Fibroblast of upper back skin (primary cell): ENCODE measurements around the gene TREML2.
"Not testable (repeated sequence)": the region's sequence is repeated elsewhere in the genome, so short reads cannot be mapped to it uniquely, and the experiment has no call there.

ENCODE experiments used
- DNase-seq: peaks from one replicate; pipeline ENCODE4 v3.0.0-alpha.2; 2013

Gene TREML2

DNA sequence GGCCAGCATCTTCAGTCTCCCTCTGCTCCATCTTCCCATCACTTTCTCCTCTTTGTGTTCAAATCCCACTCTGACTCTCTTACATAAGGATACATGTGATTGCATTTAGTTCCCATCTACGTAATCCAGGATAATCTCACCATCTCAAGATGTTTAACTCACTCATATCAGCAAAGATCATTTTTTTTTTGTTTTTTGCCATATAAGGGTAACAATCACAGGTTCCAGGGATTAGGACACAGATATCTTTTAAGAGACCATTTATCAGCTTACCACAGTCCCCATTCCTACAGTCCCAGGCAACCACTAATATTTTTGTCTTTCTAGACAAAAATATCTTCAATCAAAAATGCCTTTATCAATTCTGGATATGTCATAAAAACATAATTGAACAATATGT lies 3.2 kb upstream of the TREML2 start:
- DNase-seq: no peak

DNA sequence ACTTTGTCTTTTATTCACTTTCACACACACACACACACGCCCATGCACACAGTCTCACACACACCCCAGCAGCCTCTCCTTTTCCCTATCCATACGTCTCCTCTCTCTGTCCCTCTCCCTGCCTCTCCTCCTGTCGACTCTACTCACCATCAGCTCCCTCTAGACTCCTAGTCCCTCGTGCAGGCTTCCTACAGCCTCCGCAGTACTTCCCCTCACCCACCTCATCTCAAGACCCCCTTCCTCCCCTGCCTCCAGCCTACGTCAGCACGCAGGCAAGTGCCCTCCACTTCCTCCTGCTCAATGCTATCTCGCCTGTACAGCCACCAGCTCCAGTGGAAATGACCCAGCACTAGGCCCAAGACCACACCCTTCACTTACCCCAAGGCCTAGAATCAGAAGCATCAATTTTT lies 820 bp upstream of the TREML2 start:
- no peak for DNase-seq

DNA sequence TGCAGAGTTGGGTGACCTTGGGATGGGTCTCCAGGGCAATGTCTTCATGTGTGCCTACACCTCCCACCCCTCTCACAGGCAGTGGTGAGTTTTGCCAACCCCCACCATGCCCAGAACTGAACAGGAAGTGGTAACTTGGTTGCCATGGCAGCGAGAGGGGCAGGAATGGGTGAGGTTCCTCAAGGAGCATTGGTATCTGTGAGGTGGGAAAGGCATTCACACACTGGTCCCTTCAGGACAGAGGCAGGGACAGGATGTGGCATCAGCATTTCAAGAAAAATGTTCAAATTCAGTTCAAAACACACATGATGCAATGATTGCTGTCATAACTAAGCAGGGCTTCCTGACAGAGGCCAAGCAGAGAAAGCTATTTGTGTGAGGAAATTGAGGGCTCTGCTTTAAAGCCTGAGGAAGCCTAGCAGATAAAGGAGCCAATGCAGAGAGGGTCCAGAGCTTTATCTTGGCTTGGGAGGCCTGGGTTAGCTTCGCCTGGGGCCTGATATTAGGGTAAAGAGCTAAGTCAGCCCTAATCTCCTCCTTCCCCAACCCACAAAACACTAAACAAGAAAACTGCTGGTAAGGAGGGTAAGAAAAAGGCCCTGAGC lies 551 bp downstream of the TREML2 start:
- peak; percentile 35 for DNase-seq

DNA sequence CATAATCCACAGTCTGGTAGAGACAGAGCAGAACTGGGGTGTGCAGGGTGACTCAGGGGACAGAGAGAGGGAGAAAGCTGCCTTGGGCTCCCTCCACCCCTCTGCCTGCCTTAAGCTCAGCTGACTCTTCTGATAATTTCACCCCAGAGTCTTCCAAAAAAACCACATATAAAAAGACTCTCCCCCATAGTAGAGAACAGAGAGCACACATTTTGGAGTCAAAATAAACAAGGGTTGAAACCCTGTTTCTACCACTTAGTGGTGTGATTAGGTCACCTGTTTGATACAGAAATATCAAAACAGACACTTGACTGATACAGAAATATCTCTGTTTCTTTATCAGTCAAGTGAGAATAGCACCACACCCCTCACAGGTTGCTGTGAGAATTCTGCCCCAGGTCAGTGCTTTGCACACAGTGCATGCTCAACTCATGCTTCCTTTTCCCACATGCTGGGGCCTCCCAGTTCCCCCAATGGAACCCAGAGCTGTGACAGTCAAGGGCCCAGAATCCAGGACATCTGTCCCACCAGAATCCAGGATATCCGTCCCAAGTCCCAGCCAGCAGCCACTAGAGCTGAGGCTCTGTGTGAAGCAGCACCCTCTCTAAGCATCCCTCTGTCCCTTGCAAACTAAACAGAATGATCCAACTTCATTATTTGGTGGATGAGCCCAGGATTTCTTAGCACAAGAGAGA lies 1.2 kb downstream of the TREML2 start:
- no peak for DNase-seq

DNA sequence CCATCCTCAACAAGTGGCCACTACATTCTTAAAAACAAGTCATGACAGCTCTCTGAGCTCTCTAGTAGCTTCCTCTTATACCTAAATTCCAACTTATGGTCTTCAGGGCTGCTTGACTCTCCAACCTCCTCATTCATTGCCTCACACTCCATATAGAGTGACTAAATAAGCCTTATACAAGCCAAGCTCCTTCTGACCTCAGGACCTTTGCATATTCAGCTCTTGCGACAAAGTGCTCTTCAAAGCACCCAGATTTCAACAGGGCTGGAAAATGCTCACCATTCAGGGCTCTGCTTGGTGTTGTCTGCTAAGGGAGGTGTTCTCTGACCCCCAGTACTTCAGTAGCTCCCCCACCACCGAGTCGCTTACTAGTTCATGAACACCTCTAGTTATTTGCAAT lies 3.7 kb downstream of the TREML2 start:
- no peak for DNase-seq

DNA sequence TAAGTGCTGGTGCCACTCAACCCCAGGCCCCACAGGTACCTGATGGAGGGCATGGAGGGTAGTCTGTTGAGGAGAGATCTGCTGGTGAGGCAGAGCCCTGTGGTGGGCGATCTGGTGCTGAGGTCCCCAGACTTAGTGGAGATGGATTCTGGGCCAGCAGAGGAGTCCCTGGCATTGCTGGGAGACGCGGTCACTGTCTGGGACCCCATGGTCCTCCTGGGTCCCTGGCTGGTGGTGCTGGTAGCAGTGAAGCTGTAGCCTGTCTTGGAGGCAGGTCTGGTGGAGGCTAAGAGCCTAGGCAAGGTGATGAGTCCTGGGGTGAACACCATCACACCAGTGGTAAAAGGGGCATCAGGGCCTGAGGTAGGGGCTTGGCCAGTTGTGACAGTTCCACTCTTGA lies 6.6 kb downstream of the TREML2 start:
- no peak for DNase-seq

DNA sequence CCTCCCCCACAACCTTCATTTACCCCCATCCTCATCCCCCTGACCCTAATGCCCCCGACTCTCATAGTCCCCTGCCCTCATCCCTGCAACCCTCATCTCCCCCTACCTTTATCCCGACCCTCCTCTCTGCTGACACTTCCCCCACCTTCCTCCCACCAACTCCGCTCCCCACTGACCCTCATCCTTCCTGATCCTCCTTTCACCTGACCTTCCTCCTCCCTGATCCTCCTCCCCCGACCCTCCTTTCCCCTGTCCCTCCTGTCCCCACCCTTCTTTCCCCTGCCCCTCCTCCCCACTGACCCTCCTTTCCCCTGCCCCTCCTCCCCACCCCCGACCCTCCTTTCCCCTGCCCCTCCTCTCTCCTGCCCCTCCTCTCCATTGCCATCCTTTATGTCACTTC lies 7.1 kb downstream of the TREML2 start:
- DNase-seq: no peak

DNA sequence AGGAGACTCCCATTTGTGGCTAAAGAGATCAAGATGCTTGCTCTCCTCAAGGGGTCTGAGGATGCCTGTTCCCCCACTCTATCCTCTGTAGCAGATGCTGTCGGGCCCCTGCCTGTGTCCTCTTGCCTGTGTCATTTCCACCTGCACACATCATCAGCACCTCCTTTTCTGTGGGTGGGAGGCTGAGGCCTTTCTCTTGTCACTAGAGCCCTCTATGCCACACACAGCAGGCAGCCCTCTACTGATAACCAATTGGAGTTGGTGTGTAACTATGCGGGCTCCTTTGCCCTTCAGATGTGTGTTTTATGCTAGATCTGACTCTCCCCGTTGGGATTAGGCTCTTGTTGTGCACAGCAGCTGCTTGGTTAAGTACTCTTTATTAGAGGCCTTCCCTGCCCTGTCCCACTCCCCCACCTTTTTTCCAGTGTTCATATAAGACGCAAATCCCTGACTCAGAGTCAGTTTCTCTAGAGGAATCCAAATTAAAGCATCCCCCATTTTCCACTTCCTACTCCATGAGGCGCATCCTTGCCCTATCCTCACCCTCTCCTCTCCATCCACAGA lies 7.7 kb downstream of the TREML2 start:
- no peak for DNase-seq

DNA sequence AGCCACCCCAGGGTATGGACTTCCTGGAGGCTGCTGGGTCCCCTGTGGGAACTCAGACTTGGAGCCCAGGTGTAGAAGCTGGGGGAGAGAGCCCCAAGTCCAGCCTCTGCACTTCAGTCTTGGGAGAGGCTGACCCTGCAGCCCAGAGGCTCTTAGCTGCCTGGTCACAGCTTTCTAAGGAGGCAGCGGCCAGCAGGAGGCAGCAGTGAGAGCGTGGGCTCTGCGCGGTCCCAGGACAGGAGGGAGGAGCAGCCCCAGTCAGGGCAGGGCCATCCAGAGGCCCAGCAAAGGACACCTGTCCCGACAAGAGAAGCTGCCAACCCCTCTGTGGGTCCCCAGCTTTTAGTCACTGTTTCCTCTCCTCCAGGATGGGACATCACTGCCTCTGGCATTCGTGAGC lies 9.4 kb downstream of the TREML2 start:
- DNase-seq: no peak

DNA sequence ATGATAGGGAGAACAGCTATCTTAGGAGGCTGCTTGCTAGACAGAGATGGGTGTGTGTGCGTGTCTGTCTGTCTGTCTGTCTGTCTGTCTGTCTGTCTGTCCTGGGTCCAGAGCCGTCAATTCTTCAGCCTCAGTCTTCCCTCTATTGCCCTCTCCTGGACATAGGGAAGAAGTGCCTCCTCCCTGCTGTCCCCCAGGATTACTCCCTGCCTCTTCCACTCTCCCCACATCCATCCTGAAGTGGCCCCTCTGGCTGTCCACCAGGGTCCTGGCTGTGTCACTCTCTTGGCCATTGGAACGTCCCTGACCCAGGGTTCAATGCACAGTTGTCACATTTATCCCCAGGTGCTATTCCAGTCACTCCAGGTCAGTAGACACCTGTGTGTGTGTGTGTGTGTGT lies 10.2 kb downstream of the TREML2 start:
- DNase-seq: no peak

DNA sequence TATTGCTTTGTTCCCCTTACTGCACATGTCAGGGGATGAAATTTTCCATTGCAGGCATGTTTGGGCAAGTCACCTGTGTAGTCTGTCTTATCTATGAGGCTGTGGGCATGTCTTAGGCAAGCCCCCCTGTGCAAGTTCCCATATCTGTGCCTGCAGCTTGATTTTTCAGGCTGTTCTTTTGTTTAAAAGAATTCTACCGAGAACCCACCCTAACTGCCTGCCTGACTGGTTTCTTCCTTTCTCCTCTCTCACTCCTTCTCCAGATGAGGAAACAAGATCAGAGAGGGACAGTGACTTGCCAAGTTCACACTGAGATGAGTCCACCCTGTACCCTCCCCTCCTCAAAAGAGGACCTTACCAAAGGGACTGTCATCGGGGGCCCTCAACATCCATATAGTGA lies 11.0 kb downstream of the TREML2 start:
- no peak for DNase-seq

DNA sequence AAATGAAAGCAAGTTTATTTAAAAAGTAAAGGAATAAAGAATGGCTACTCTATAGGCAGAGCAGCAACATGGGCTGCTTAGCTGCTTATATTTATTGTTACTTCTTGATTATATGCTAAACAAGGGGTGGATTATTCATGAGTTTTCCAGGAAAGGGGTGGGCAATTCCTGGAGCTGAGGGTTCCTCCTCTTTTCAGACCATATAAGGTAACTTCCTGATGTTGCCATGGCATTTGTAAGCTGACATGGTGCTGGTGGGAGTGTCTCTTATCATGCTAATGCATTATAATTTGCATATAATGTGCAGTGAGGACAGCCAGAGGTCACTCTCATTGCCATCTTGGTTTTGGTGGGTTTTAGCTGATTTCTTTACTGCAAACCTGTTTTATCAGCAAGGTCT lies 11.9 kb downstream of the TREML2 start:
- not testable (repeated sequence) for DNase-seq

DNA sequence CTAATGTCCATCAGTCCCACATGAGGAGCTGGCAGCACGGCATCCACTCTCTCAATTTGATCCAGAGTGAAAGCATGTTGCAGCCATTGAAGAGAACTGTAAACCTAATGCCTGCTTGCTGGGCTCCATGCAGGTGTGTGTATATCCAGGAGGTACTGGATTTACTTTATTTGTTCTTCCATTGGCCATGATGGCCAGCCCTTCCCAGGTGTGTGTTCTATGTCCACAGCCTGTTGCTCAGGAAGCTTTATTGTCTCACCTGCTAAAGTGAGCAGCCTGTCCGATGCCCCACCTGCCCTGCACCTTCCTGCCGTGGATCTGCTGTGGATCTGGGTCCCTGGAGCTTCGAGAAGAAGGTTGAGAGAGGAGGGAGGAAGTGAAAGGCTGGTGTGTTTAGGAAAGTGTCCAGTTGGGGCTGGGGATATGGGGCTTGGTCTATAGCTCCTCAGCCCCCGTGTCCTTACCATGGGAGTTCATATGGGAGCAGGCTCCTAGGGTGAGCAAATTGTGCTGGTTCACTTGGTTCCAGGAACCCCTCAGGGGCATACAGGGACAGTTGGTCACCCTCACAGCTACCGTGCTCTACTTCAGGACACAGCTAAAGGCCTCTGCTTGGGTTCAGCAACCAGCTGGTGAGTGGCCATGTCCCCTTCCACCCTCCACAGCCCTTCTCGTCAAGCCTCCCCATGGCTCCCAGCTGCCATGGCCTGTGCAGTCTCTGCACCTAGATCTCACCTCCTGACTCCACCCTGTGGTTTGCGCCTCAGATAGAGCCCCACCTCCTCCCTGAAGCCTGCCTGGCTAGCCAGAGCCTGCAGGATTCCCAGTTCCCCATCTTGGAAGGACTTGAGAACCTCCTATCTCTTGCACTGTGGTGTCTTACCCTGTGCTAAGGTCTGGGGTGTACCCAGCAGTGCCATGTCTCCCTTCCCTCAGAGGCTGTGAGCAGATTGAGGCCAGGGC lies 12.7 kb downstream of the TREML2 start:
- DNase-seq: no peak

DNA sequence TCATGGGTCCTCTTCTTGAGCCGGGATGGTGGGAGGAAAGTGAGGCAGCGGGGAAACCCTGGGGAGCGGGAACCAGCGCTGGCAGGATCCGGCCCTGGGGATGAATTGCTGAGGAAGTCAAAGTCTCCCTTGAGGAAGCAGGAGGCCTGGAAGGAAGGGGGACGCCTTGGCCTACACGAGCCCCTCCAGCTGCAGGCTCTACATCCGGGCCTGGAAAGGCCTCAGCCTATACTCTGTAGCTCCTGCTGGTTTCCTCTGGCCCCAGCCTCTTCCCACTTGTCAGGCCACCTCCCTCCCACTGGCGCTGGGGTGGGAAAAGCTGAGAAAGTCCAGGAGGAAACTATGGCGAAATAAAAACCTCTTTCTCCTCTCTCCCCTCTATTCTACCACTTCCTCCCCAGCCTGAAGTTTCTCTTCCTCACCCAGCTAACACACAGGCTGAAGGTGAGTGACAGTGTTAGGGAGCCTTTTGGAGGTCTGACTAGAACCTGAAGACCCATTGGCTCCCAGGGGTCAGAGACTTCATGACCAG lies 14.9 kb downstream of the TREML2 start:
- DNase-seq: no peak

DNA sequence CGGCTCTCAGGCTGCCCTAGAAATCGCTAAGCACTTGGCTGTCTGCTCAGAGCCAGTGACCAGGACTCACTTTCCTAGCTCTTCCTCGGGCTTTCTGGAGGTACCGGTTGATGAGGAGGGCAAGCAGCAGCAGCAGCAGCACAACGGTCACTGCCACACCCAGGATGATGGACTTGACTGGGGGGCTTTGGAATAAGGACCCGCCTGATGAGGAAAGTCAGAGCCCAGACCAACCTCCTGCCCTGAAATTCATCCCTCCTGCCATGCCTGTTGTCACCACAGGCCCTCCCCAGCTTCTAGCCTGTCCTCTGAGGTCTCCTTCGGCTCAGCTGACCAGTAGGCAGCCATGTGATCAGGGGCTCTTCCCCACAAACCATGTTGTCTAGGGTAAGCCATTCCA lies 16.2 kb downstream of the TREML2 start:
- DNase-seq: no peak

DNA sequence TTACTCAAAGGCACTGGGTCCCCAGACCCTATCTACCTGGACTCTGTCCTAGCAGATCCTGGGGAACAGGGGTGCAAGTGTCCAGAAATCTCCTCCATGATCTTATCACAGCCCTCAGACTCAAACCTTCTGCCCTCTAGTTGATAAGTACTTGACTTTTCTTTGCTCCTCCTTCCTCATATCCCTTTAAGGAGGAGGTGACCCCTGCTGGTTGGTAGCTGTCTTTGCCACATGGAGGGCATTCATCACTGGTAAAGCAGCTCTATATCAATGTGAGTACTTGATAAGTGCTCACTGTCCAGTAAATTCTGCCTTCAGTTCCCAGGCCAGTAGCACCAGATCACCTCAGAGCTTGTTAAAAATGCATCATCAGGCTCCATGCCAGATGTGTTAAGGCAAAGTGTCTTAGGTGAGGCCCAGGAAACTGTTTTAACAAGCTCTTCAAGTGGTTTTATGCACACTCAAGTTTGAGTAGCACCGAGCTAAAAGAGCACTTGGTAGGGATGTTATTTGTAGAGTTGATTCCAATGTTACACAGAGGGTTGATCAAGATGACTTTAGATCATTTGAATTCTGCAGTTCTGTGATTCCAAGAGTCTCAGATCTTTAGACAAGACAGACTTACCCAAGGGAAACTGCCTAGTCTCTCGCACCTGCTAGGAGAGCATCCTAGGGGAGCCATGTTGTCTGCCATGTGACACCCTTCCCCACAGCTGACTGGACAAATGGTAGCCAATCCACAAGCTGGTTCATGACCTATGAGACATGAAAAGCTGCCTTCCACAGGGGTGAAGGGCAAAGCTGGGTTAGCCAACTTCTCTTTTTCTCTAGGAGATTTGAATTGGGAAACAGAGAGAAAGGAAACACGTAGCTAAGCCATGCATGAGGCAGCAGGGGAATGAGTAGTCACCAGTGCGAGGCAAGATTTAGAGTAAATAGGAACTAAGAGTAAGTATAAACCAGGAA lies 18.6 kb downstream of the TREML2 start:
- DNase-seq: peak; percentile 42

DNA sequence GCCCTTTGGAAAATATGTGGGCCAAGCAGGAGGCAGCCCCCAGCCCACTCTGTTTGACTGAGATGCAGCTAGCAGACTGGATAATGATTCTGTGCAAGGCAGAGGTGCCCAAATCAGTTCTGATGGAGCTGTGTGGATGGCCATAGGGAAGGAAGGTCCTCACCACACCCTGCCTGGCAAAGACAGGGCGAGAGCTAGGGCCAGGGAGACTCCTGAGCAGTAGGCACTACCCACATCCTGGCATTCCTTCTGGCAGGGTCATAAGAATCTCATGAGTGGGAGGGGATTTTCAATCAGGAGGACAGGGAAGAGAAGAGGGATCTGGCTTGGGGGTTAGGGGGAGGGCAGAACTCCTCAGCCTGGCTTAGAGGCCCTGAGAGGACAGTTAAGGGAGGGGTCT lies 19.4 kb downstream of the TREML2 start:
- DNase-seq: no peak

DNA sequence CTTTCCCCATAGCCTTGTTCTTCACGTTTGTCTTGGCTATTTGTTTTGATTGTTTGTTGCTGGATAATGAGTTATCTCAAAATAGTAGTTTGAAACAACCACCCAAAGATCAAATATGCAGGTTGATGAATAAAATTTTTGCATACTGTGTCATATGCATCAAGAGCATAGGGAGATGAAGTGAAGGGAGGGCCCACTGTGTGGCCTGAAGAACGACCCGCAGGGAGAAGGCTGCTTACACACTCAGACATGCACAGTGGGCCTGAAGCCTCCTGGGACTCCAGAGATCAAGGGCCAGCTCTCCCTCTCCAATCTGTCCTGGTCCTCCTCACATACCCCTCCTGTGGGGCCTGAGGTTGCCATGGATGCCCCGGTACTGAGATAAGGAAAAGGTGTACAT lies 21.8 kb downstream of the TREML2 start:
- no peak for DNase-seq

DNA sequence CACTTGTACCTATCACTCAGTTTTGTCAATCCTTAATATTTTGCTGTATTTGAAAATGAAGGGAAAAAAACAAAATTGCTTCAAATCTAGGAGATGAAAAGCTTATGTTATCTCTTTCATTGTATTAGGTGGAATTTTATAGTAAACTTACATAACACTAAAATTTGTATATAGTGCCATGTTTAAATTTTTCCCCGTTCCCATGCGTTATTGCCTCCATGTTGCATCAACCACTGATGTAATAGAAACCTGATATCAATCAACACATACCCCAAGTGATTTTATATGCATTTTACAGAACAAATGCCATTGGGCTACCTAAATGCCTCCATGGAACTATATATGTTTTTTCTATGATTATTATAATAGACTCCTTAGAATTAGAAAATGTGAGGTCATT lies 23.3 kb downstream of the TREML2 start:
- DNase-seq: no peak

DNA sequence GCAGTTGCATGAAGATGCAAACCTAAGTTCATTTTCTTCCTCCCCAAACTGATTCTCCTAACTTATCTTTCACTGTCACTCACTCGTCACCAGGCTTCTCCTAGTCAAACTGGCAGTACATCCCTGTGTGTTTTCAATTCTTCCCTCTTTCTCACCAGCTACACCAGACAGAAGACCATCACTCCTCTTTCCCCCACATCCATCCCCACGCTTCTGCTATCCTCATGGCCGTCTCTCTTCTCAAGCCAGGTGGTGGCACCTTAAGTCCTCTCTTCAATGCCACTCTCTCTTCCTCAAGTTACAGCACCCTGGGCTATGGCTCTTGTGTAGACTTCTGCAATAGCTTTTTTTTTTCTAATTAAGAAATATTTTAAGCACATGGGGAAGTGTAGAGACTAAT lies 23.7 kb downstream of the TREML2 start:
- no peak for DNase-seq

DNA sequence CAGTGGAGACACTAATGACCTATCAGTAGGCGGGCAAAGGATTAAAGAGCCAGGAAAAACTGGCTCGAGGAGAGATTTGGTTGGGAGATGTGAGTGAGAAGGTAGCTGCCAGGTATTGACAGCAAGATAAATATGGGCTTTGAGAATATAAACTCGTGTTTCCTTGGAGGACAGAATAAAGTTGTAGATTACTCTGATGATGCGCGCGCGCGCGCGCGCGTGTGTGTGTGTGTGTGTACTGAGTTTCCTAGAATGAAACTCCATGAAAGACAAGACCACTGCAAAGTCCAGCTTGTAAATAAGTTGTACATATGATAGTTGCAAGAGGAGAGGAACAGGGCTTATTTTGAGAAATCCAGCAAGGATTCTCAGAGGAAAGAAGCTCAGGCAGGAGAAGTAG lies 24.8 kb downstream of the TREML2 start:
- no peak for DNase-seq

DNA sequence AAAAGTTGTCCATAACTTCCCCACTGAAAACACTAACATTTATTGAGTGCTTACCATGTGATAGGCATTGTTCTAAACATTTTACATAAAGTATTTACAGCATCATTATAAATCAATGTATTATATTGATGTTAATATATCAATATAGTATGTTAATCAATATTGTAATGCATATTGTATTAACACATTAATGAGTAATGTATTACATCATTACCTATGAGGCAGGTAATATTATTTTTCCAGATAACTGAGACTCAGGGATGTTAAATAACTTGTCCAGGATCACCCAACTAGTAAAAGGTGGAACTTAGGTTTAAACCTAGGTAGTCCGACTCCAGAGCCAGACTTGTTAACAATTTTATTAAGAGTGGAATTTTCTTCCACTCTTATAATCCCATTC lies 25.9 kb downstream of the TREML2 start:
- no peak for DNase-seq
